Skin epidermis (tissue), 12 donors: Measurements from ENCODE around the gene GSG1L2.

Source experiments
- H3K27ac ChIP-seq, 21 experiments: fragments of 200-600 bp; sonication (generic) in 11 of 21; one replicate each; pipeline ENCODE4 v1.5.0; 2020; ENCODE audit warnings: mild to moderate bottlenecking in 3 of 21, inconsistent platforms in 2 of 21, moderate library complexity in 2 of 21
- H3K4me3 ChIP-seq, 7 experiments: fragments of 200-600 bp; sonication (generic) in 2 of 7; one replicate each; pipeline ENCODE4 v1.5.0; 2020; ENCODE audit warnings: inconsistent platforms in 2 of 7, mild to moderate bottlenecking in 2 of 7, moderate library complexity in 1 of 7

GSG1L2 gene

DNA sequence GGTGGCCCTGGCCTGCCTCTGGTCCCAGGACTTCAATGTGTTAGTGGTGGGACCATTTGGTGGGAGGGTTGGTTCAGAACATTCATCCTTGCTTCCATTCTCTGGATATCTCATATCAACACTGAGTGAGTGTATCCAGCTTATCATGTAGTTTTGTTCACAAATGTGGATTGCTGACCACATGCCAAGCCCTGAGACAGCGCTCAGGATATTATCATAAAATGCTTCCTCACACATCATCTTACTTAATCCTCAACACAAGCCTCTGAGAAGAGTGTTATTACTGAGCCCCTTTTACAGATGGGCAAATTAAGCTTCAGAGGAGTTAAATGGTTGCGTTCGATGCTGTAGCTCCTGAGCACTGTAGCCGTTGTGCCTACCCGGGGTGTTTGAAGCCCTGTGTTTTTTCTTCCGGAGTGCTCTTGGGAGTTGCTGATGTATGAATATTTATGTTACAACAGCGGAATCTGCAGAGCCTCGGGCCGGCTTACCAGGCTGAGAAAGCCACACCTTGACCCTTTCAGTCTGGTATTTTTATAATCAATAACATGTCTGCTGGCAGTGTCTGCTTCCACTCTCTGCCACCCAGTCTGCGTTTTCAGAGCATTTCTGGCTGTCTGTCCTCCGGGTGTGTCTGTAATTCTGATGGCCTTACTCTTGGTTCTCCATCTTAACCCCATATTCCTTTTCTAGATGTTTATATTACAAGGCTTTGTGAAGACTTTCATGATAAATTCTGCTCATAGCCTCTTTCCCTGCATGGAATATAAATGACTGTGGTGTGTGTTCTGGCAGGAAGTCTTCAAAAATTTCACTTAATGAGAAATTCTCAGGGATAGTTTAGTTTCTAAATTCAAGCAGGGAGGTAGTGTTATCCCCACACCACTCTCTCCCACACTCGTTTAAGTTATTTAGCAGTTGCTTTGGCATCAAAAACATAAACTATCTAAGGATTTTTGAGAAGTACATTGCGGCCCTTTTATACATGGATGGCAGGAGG is 6.7 kb upstream of the GSG1L2 start:
- Histone ChIP-seq H3K4me3 (no peak overlapping the region), H3K27ac (no peak overlapping the region)

DNA sequence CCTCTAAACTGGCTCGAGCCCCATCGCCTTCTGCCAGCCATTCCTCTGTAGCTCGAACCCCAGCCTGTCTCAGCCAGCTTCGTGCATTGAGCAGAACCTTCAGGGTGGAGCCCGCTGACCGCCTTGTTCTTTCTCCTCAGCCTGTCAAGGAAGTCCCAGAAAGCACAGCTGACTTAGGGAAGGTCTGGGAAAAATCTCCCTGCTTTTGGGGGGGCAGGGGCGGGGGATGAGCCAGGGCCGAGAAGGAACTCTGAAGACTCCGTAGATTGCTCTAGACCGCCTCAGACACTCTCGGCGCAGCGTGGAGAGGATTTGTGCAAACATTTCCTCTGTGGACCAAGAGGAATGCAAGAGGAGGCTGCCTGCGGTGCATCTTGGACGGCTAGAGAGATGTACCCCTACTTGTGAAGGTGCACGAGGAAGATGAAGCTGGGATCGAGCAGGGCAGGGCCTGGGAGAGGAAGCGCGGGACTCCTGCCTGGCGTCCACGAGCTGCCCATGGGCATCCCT is 3.8 kb upstream of the GSG1L2 start, which contains the start of gene GLP2R:
Gene GLP2R, plus strand, starts transcription at position 284 of the 510 bp plus-strand sequence. Its CDS starts 140 bp downstream, at position 424.
- Histone ChIP-seq H3K27ac (peak within 1 kb of the TSS in 1 of 21 experiments; percentile 31), H3K4me3 (no peak within 1 kb of the TSS)

DNA sequence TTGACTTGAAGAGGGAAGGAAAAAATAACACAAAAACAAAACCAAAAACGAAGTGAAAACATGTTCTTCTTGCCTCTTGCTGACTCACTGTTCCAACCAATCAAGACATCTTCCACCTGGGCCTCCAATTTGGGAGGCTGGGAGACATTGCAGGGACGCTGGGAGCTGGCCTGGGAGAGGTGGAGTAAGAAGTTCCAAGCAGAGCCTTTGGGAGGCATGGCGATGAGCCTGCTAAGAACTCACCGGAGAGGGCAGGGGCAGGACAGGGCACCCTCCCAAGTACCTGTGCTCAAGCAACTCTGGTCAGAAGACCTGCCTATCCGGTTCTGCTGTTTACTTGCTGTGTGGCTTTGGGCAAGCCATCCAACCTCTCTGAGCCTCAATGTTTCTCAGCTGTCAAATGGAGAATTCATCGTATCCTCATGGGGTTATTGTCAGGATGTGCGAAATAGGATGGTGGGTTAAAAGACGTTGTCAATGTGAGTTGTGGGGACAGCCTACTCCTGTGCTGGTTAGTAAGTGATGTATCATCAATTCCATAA is 3.0 kb upstream of the GSG1L2 start:
- no peak overlapping the region for H3K4me3 ChIP-seq
- H3K27ac ChIP-seq: no peak overlapping the region

DNA sequence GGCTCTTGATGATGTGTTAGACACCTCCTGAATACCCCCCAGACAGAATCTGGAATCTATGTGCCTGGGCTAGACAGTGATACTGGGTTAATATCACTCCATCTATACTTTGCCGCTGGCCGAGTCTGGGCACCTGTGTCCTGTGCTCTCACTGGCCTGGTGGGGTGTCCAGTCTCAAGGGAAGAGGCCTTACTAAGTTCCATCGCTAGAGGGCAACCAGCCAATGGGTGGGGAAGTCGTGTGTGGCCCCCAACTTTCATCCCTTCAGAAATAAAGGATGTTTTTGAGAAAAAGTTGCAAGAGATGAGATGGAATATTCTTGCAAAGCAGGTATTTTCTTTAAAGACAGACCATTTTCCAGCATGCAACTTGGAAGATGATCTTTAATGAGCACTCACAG is 2.2 kb upstream of the GSG1L2 start:
- Histone ChIP-seq H3K4me3 (no peak overlapping the region), H3K27ac (no peak overlapping the region)

DNA sequence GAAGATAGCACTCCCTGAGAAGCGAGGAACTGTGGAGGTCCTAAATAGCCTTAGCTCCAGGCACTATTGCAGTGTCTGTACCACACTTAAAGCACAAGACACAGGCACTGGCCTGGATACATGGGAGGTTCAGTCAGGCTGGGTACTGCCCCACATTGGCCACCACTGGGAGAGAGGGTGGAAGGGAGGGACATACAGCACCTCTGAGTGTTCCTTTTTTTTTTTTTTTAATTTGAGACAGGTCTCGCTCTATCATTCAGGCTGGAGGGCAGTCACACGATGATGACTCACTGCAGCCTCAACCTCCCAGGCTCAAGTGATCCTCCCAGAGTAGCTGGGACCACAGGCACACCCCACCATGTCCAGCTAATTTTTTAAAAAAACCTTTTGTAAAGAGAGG is 1.4 kb downstream of the GSG1L2 start:
- H3K4me3 ChIP-seq: no peak overlapping the region
- no peak overlapping the region for H3K27ac ChIP-seq

DNA sequence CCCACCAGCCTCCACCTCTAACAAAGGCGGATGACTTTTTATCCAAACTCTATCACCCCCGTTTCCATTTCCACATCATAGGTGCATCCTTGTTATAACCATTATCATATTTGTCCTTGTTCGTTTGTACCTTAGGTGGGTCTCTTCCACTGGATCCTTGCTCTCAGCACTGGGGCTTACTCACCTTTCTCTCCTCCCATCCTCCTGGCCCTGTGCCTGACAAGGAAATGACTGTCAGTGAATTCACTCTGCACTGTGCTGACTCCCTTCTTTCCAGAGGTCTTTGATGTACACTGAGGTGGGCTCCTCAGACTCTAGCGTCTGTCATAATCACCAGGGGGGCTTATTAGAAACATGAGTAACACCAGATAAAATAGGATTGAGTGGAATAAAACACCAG is 3.1 kb downstream of the GSG1L2 start:
- no peak overlapping the region for H3K4me3 ChIP-seq

DNA sequence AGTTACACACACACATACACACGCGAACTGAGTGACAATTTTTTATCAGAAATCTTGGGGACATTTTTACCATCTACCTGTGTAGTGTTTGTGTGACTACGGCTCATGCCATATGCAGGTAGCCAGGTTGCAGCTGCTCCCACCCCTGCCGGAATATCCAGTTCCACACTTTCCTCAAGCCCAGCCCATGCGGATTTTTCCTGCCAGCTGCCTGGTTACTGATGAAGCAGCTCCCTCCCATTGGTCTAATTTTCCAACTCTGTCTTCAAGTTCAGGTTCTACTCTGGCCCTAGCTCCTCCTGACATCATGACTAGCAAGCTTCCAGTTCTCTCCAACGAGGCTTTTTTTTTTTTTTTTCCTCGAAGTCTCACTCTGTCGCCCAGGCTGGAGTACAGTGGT is 4.8 kb downstream of the GSG1L2 start:
- Histone ChIP-seq H3K27ac (no peak overlapping the region), H3K4me3 (no peak overlapping the region)

More for the DNA sequence above, 3.1 kb downstream of the GSG1L2 start:
- no peak overlapping the region for H3K27ac ChIP-seq

DNA sequence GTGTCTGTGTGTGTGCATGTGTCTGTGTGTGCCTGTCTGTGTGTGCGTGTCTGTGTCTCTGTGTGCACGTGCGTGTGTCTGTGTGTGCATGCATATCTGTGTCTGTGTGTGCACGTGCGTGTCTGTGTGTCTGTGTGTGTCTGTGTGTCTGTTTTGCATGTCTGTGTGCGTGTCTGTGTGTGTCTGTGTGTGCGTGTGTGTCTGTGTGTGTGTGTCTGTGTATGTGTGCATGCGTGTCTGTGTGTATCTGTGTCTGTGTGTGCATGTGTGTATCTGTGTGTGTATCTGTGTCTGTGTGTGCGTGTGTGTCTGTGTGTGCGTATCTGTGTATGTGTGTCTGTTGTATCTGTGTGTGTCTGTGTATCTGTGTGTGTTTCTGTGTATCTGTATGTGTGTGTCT is 5.4 kb downstream of the GSG1L2 start:
- no peak overlapping the region for H3K4me3 ChIP-seq

DNA sequence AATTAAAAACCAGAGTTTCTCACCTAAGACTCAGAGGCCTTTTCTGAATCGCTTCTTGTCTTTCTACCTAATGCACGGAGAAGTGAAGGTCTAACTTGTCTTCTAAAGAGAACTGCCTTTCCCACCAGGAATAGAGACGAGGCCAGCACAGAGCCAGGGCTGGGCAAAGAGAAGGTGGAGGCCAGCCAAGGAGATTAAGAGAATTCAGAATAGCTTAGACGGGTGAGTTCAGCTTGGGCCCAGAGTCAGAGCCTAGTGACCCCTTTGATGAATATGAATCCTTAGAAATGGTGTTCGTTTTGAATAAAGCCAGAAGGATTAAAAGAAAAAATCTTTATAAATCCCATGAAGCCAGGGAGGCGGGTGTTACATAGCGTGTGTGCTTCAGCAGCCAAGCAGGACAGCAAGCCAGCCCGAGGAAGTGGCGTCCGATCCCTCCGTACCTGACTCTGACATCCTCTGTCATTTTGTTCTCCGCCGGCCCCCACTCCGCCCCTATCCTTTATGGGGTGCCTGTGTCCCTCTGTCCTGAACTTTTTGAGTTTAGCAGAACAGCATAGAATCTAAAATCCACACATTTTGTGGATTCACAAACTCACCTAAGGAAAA is 7.4 kb downstream of the GSG1L2 start:
- Histone ChIP-seq H3K4me3 (no peak overlapping the region), H3K27ac (no peak overlapping the region)

More for the DNA sequence above, 5.4 kb downstream of the GSG1L2 start:
- H3K27ac ChIP-seq: no peak overlapping the region

DNA sequence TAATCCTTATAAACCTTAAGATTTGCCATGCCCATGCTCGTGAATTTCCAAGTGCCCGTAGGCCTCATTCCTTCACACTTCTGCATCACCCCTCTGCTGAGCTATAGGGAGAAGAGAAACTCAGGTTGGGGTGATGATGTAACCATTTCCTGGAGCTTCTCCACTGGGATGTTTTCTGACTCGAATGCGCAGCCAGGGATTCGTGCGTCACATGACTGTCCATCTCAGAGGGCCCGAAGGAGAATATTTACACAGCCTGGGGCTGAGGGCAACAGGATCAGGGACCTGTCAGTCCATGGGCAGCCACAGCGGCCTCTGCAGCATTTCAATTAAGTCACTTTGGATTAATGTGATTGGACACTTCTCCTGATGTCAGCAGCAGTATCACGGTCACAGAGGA is 8.7 kb downstream of the GSG1L2 start:
- H3K4me3 ChIP-seq: no peak overlapping the region
- no peak overlapping the region for H3K27ac ChIP-seq

DNA sequence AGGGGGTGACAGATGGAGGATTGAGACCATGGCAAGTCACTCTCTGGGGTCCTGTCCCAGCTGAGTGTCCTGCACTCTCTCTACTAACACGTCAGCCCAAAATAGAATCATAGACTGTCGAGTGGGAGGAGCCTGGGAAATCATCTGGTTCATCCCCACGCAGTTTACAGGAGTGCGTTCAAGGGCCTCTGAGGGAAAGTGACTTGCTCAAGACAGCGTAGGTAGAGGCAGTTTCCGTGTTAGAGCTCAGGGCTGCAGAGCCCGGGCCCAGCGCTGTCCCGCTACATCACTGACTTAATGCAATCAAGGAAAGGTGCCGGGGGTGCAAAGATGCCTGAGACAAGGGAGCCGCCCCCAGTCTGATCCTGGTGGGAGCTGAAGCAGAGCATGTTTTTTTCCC is 10.3 kb downstream of the GSG1L2 start:
- Histone ChIP-seq H3K27ac (no peak overlapping the region), H3K4me3 (no peak overlapping the region)

DNA sequence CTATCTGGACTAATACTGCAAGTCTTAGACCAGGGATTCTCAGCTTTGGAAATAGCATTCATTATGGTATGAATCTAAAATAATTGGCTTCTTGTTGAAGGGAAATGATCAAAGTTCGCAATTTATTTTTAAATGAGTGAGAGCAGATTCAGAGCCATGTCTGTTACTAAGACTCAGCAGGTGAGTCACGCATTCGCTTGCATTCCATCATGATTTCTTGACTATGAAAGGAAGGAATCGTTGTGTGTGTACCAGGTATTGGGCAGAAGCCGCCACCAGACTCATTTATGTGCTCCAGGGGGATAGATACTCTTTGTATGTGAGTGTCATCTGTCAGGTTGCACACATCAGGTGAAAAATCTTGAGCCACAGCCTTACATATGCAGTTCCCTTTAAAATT is 10.8 kb downstream of the GSG1L2 start:
- H3K4me3 ChIP-seq: no peak overlapping the region
- no peak overlapping the region for H3K27ac ChIP-seq

DNA sequence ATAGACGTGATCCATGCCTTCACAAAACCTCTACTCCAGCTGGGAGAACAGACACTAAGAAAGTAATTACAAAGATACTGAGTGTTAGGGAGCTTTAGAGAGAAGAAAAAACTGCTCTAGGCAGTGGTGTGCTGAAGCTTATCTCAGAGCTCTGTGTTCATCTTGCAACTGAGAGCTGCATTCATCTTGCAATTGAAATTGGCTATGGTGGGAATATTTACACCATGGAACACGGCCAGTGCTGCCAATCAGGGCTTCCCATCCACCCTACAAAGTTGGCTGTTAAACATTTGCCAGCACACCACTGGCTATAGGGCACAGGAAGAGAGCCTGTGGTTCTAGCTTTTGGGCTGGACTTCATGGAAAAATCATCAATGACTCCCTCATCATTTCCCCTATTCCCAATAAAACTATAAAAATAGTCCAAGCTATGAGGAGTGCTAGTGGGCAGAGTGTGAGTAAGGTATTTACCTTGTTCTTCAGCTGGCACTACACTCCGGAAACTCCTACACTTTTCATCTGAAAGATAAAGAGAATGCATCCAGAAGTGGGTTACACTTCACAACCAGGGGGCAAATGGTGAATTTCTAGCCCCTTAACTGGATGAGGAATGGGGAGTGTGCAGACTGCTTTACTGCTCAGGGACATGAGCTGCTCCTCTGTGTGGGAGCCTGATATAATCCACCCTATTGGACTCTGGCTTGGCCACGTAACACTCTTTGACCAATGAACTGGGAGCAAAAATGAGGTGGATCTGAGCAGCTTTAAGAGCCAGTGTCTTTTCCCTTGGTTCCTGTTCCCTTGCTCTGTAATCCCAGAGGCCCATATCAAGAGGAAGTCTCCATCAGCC is 11.6 kb downstream of the GSG1L2 start:
- Histone ChIP-seq H3K4me3 (no peak overlapping the region), H3K27ac (no peak overlapping the region)

DNA sequence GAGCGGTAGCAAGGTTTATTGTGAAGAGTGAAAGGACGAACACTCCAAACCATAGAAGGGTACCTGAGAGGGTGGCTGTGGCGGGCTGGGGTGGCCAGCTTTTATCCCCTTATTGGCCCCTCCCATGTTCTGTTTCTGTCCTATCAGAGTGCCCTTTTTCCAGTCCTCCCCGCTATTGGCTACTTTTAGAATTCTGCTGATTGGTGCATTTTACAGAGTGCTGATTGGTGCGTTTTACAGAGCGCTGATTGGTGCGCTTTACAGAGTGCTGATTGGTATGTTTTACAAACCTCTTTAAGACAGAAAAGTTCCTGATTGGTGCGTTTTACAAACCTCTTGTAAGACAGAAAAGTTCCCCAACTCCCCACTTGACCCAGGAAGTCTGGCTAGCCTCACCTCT is 12.5 kb downstream of the GSG1L2 start:
- H3K27ac ChIP-seq: no peak overlapping the region

DNA sequence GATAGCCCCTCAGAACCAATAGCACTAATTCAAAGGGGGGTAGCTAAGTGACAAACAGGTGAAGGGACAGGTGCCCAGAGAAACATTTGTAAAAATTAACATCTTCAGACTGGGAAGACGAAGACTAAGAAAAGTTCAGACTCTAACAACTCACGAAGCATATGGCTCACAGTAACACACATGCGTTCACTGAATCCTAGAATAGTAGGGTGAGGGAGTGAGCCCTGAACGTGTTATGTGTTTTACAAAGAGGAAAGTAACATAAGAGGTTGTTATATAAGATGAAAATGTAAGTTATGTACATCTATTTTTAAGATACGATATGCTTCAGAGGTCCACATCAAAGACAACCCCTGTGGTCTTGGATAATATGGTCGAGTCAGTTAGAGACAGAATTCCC is 15.2 kb downstream of the GSG1L2 start:
- Histone ChIP-seq H3K27ac (no peak overlapping the region), H3K4me3 (no peak overlapping the region)

More for the DNA sequence above, 12.5 kb downstream of the GSG1L2 start:
- H3K4me3 ChIP-seq: no peak overlapping the region

DNA sequence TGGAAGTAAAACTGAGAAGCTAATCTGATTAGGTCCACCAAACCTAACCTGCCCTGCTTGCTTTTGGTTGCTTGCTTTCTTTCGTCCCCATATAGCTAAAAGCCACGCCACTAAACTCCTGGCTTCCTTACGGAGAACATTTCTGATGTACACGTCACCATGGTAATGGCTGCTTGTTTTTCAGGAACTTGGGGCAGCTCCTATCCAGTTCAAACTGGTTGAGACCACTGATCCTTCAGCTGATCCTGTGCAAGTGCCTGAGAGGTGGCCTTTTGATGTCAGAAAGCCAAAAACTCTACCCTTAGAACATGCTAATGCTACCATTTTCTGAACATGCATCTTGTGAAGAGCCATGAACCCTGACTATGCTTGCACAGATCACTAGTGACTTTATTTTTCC is 16.1 kb downstream of the GSG1L2 start:
- no peak overlapping the region for H3K4me3 ChIP-seq
- H3K27ac ChIP-seq: no peak overlapping the region

DNA sequence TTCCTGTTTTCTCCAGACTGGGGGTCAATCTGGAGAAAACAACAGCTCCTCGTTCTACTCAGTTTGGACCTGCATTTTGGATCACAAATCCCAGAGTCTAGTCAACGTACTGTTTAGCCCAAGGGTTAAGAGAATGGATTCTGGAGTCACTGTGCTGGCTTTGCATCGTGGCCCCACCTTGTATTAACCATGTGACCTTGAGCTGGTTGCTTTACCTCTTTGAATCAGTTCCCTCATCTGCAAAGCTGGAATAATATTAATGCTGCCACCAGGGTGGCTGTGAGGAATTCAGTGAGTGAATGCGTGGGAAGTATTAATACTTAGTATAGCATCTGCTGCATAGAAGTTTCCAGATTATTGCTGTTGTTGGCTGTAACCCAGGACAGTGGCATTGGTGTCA is 19.2 kb downstream of the GSG1L2 start:
- no peak overlapping the region for H3K4me3 ChIP-seq
- no peak overlapping the region for H3K27ac ChIP-seq

DNA sequence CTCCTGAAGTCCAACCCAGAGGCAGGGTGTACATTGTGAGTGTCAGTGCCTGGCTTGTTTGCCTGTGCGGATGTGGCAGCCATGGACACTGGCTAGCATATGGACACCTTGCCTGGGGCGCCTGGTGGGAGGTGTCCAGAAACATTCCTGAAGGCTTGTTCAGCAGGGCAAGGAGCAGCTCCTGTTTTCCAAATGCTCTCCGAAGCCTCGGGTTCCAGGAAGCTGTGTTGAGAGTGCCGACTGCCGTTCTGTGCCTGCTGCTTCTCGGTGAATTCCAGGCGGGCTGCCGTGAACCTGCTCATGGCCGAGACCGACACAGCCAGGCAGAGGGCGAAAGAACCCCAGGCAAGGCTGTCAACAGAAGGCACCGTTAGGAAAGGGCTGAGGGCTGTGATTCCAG is 19.6 kb downstream of the GSG1L2 start:
- Histone ChIP-seq H3K4me3 (no peak overlapping the region), H3K27ac (no peak overlapping the region)

DNA sequence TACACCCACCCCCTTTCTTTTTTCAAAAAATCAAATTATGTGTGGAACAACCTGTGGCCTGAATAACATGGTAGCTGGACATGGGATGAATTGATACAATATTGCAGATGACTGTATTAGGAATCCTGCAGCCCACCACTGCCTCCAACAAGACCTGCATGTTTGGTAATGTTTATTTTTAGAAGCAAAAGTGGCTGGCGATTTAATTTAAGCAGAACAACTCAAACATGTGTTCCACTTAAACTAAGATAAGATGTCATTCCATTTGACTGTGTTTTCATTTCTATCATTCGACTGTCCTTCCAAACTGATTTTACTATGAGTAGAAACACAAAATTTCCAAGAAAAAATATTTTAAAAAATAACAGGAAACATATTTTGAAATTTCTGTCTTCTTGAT is 20.4 kb downstream of the GSG1L2 start:
- Histone ChIP-seq H3K27ac (no peak overlapping the region), H3K4me3 (no peak overlapping the region)

DNA sequence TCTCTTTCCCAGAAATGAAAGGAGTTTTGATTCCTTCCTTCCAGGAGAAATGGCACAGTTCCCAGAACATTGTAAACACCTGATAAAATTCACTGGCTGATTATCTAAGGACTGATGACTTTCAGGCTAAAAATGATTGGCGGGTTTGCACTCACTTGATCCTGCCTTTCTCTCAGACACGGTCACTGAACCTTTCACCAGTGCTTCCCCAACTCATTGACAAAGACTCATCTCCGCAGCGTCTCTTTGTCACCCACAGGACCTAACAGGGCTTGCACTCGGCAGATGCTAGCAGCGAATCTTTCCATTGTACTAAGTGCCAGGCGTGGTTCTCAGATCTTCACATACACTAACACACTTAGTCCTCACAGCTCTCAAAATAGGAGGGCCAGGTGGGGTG is 23.2 kb downstream of the GSG1L2 start:
- Histone ChIP-seq H3K27ac (no peak overlapping the region), H3K4me3 (no peak overlapping the region)
